PC-3 (cell line): Measurements from ENCODE around the gene RXFP1. TPM values are rescaled to one million over a fixed set of nuclear protein-coding genes. Genes with fewer than 3 reads are reported as not detected.

Experiments used
- ATAC-seq: fragments of 200-7000 bp; cut with Tn5 transposase; 2 replicates; pipeline ENCODE4 v1.9.1; 2020; ENCODE audit warnings: mild to moderate bottlenecking, moderate library complexity
- BruUV-seq: library from RNA; stranded (reverse); fragments of 400-500 nt; replicated peaks from 2 replicates; lab custom pipeline; 2021; lab: Mats Ljungman, UMichigan
- CTCF ChIA-PET: fragments of 300-600 bp; sonication (Branson Sonifier 250); formaldehyde crosslinking; loops from one replicate; lab custom pipeline; 2022; ENCODE audit warnings: antibody characterized with exemption; lab: Charles Lee
- POLR2A ChIA-PET: fragments of 300-600 bp; sonication (Branson Sonifier 250); formaldehyde crosslinking; loops from one replicate; lab custom pipeline; 2022; ENCODE audit warnings: antibody characterized with exemption; ENCODE audit not compliant: unreplicated experiment; lab: Charles Lee
- DNase-seq: peaks from one replicate; pipeline ENCODE4 v3.0.0-alpha.2; 2015
- H2AFZ ChIP-seq: fragments of 300-600 bp; sonication (generic); 2 replicates; pipeline ENCODE4 v1.6.0; 2016; ENCODE audit warnings: antibody characterized with exemption, low read length
- H3F3A ChIP-seq: fragments of 300-600 bp; sonication (generic); one replicate; pipeline ENCODE4 v1.6.0; 2017; ENCODE audit warnings: antibody characterized with exemption, low read length, control low read depth, mild to moderate bottlenecking; ENCODE audit not compliant: unreplicated experiment
- H3K27ac ChIP-seq: fragments of 300-600 bp; sonication (generic); 2 replicates; pipeline ENCODE4 v1.5.1; 2016; ENCODE audit warnings: mild to moderate bottlenecking, low read length
- H3K27me3 ChIP-seq: fragments of 300-600 bp; sonication (generic); 2 replicates; pipeline ENCODE4 v1.6.1; 2016; ENCODE audit warnings: low read length, mixed read lengths
- H3K36me3 ChIP-seq: fragments of 300-600 bp; sonication (generic); 2 replicates; pipeline ENCODE4 v1.6.1; 2016; ENCODE audit warnings: low read depth, mixed run types, low read length, mixed read lengths
- H3K4me1 ChIP-seq: fragments of 300-600 bp; sonication (generic); 2 replicates; pipeline ENCODE4 v1.5.1; 2016; ENCODE audit warnings: low read length; ENCODE audit not compliant: insufficient read depth
- H3K4me2 ChIP-seq: fragments of 300-600 bp; sonication (generic); 2 replicates; pipeline ENCODE4 v1.6.0; 2016; ENCODE audit warnings: low read length
- H3K4me3 ChIP-seq: fragments of 300-600 bp; sonication (generic); 2 replicates; pipeline ENCODE4 v1.5.1; 2016; ENCODE audit warnings: mild to moderate bottlenecking, low read length, mixed read lengths
- H3K79me2 ChIP-seq: fragments of 300-600 bp; sonication (generic); 2 replicates; pipeline ENCODE4 v1.6.1; 2017; ENCODE audit warnings: low read length, mixed read lengths
- H3K9ac ChIP-seq: fragments of 300-600 bp; sonication (generic); 2 replicates; pipeline ENCODE4 v1.6.0; 2016; ENCODE audit warnings: mild to moderate bottlenecking, low read length
- H3K9me2 ChIP-seq: fragments of 300-600 bp; sonication (generic); replicated peaks from 2 replicates; pipeline ENCODE4 v1.6.1; 2016; ENCODE audit warnings: mixed run types, low read length, mixed read lengths
- H3K9me3 ChIP-seq: fragments of 300-600 bp; sonication (generic); 2 replicates; pipeline ENCODE4 v1.6.1; 2016; ENCODE audit warnings: low read length, mixed read lengths
- H4K20me1 ChIP-seq: fragments of 300-600 bp; sonication (generic); 2 replicates; pipeline ENCODE4 v1.6.1; 2016; ENCODE audit warnings: low read length, mixed read lengths
- CTCF ChIP-seq: fragments of 300-600 bp; sonication (generic); conservative IDR thresholded peaks from 2 replicates; pipeline ENCODE4 v1.5.1; 2017; ENCODE audit warnings: antibody characterized with exemption, low read depth, mild to moderate bottlenecking, low read length
- EZH2 ChIP-seq: fragments of 300-600 bp; sonication (generic); IDR thresholded peaks from one replicate; pipeline ENCODE4 v1.6.1; 2017; ENCODE audit warnings: antibody characterized with exemption, mild to moderate bottlenecking, low read length; ENCODE audit not compliant: unreplicated experiment
- EZH2phosphoT487 ChIP-seq: fragments of 300-600 bp; sonication (generic); IDR thresholded peaks from 2 replicates; pipeline ENCODE4 v1.6.1; 2018; ENCODE audit warnings: mild to moderate bottlenecking, antibody characterized with exemption, low read length, borderline replicate concordance
- intact Hi-C: fragments of 100-400 bp; cut with micrococcal nuclease; formaldehyde crosslinking; loops from 2 replicates; pipeline ENCODE4 v1.9.0; 2023
- total RNA-seq: library from RNA; depleted of rRNA; stranded (reverse); fragments of >200 nt; gene quantifications from 2 replicates; pipeline ENCODE4 v1.2.3, GENCODE V29; 2014

The RXFP1 gene
- total RNA-seq, 1 experiment from 2014 or later, result not detected

DNA sequence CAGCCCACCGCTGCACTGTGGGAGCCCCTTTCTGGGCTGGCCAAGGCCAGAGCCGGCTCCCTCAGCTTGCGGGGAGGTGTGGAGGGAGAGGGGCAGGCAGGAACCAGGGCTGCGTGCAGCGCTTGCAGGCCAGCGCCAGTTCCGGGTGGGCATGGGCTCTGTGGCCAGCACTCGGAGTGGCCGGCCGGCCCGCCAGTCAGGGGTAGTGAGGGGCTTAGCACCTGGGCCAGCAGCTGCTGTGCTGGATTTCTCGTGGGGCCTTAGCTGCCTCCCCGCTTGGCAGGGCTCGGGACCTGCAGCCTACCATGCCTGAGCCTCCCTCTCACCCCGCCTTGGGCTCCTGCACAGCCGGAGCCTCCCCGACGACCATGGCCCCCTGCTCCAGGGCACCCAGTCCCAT lies 45.2 kb downstream of the RXFP1 start:
- Histone ChIP-seq H2AFZ (no peak overlapping the region), H3K4me3 (no peak overlapping the region), H3K9me3 (no peaks in the 10 kb centered on the region), H3F3A (no peaks in the 10 kb centered on the region), H3K9ac (no peak overlapping the region), H3K79me2 (no peaks in the 10 kb centered on the region), H3K4me2 (no peak overlapping the region), H4K20me1 (no peaks in the 10 kb centered on the region), H3K27me3 (no peaks in the 10 kb centered on the region), H3K27ac (no peak overlapping the region), H3K9me2 (no peaks in the 10 kb centered on the region), H3K4me1 (no peaks in the 10 kb centered on the region), H3K36me3 (no peaks in the 10 kb centered on the region)
- TF ChIP-seq CTCF (no peak), EZH2 (no peak), EZH2phosphoT487 (no peak)
- ChIA-PET POLR2A (no interaction called here), CTCF (no interaction called here)
- intact Hi-C loops, result no loop called here
- ATAC-seq, result no peak
- BruUV-seq, result no TSS peak
- DNase-seq, result no peak

DNA sequence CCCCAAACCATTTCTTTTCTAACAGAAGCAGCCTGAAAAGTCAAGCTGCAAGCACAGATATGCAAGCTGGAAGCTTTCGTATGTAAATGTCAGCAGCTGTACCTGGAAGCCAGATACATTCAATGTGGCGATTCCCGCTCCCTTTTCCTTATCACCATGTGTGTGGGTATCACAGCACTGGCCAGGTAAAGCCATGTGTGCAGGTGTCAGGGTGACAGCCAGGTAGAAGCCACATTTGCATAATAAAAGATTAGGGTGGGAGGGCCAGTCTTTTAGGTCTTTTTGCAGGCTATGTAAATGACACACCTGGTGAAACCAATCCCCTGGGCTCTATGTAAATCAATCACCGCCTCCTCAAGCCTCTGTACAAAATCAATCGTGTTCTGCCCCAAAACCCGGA lies 50.1 kb downstream of the RXFP1 start:
- intact Hi-C loops, result loop anchor here (5.0 to 10.0 kb wide), 3 partner anchors 49 to 96 kb away; partner anchors contain the start of gene RXFP1
- Histone ChIP-seq H3K9me3 (no peaks in the 10 kb centered on the region), H3K79me2 (no peaks in the 10 kb centered on the region), H3K4me2 (no peak overlapping the region), H3K4me3 (no peak overlapping the region), H4K20me1 (no peaks in the 10 kb centered on the region), H3K36me3 (no peaks in the 10 kb centered on the region), H2AFZ (no peak overlapping the region), H3K9me2 (no peaks in the 10 kb centered on the region), H3K4me1 (no peaks in the 10 kb centered on the region), H3K9ac (no peak overlapping the region), H3K27ac (no peak overlapping the region), H3K27me3 (no peaks in the 10 kb centered on the region), H3F3A (no peaks in the 10 kb centered on the region)
- CTCF ChIA-PET, result no interaction called here
- BruUV-seq, result no TSS peak
- no peak for DNase-seq
- ATAC-seq, result no peak
- TF ChIP-seq EZH2phosphoT487 (no peak), CTCF (no peak), EZH2 (no peak)
- POLR2A ChIA-PET, result no interaction called here

DNA sequence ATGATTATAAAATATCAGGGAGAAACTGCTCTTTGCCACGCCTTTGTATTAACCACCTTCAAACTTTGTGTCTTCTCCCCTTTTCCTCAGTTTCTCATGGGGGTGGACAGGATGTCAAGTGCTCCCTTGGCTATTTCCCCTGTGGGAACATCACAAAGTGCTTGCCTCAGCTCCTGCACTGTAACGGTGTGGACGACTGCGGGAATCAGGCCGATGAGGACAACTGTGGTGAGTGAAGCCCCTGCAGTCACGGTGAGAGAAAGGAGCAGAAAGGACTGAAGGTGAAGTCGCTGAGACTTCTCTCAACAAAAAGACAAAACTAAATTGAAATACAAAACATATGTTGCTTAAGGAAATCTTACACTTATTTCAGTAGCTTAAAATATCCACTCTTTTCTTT lies 50.9 kb downstream of the RXFP1 start:
- CTCF ChIA-PET, result no interaction called here
- H3K9ac ChIP-seq, result no peak overlapping the region
- intact Hi-C loops, result loop anchor here (5.0 to 10.0 kb wide), 3 partner anchors 50 to 95 kb away; partner anchors contain the start of gene RXFP1
- BruUV-seq, result no TSS peak
- no peak overlapping the region for H3K27ac ChIP-seq
- TF ChIP-seq CTCF, result no peak
- no peak for TF ChIP-seq EZH2phosphoT487
- no peak for TF ChIP-seq EZH2
- H3K9me2 ChIP-seq, result no peaks in the 10 kb centered on the region
- no peaks in the 10 kb centered on the region for H3K36me3 ChIP-seq
- DNase-seq (no peak), ATAC-seq (no peak)
- no peaks in the 10 kb centered on the region for H3K9me3 ChIP-seq
- H3K4me1 ChIP-seq, result no peaks in the 10 kb centered on the region
- H3K79me2 ChIP-seq, result no peaks in the 10 kb centered on the region
- H3F3A ChIP-seq, result no peaks in the 10 kb centered on the region
- no peak overlapping the region for H3K4me2 ChIP-seq
- H3K4me3 ChIP-seq, result no peak overlapping the region
- no peaks in the 10 kb centered on the region for H4K20me1 ChIP-seq
- H2AFZ ChIP-seq, result no peak overlapping the region
- no peaks in the 10 kb centered on the region for H3K27me3 ChIP-seq
- POLR2A ChIA-PET, result no interaction called here
